Osteoblast (primary cell): ENCODE data around the gene RASIP1. TPM values are rescaled to one million over a fixed set of nuclear protein-coding genes. Genes with fewer than 3 reads are reported as not detected.

Experiments
- DNase-seq: peaks from one replicate; pipeline ENCODE4 v3.0.0; 2011; ENCODE audit warnings: low spot score, mixed read lengths; ENCODE audit not compliant: insufficient read length; ENCODE audit errors: missing footprints
- H2AFZ ChIP-seq: 2 replicates; pipeline ENCODE4 v1.6.0; 2011; ENCODE audit warnings: mild to moderate bottlenecking, low read length
- H3K27ac ChIP-seq: 2 replicates; pipeline ENCODE4 v1.5.1; 2011; ENCODE audit warnings: mild to moderate bottlenecking, low read depth, low read length, moderate library complexity
- H3K27me3 ChIP-seq: 2 replicates; pipeline ENCODE4 v1.6.0; 2012; ENCODE audit warnings: mild to moderate bottlenecking, control low read depth, inconsistent platforms, low read length, moderate library complexity; ENCODE audit not compliant: insufficient read depth
- H3K36me3 ChIP-seq: 2 replicates; pipeline ENCODE4 v1.5.1; 2011; ENCODE audit warnings: mild to moderate bottlenecking, low read length, control low read depth, moderate library complexity; ENCODE audit not compliant: insufficient read depth
- H3K4me1 ChIP-seq: 2 replicates; pipeline ENCODE4 v1.5.1; 2011; ENCODE audit warnings: mild to moderate bottlenecking, low read length, control low read depth, moderate library complexity; ENCODE audit not compliant: insufficient read depth
- H3K4me2 ChIP-seq: 2 replicates; pipeline ENCODE4 v1.6.0; 2011; ENCODE audit warnings: mild to moderate bottlenecking, low read length; ENCODE audit not compliant: insufficient read depth
- H3K4me3 ChIP-seq: fragments of 200-600 bp; sonication (generic); 3 replicates; pipeline ENCODE4 v1.5.1; 2012; ENCODE audit warnings: mild to moderate bottlenecking, low read length, inconsistent platforms; ENCODE audit not compliant: insufficient read depth
- H3K79me2 ChIP-seq: 2 replicates; pipeline ENCODE4 v1.6.0; 2012; ENCODE audit warnings: mild to moderate bottlenecking, low read length, control low read depth, inconsistent platforms; ENCODE audit not compliant: insufficient read depth
- H3K9me3 ChIP-seq: 2 replicates; pipeline ENCODE4 v1.5.1; 2011; ENCODE audit warnings: low read depth, low read length, control low read depth
- H4K20me1 ChIP-seq: 2 replicates; pipeline ENCODE4 v1.6.0; 2012; ENCODE audit warnings: mild to moderate bottlenecking, low read length, control low read depth; ENCODE audit not compliant: insufficient read depth
- CTCF ChIP-seq: IDR thresholded peaks from 2 replicates; pipeline ENCODE4 v1.5.1; 2011; ENCODE audit warnings: mild to moderate bottlenecking, low read depth, low read length, moderate library complexity; ENCODE audit errors: extremely low read depth
- total RNA-seq: library from RNA; depleted of rRNA; stranded (reverse); fragments of >200 nt; gene quantifications from 2 replicates; pipeline ENCODE4 v1.2.3, GENCODE V29; 2012

The RASIP1 gene
- total RNA-seq, 1 donor = 3.6 TPM

- Histone ChIP-seq H3K79me2 (no peaks in the 10 kb centered on the region), H3K4me3 (no peak overlapping the region), H2AFZ (no peak overlapping the region), H3K27ac (no peak overlapping the region), H3K9me3 (no peaks in the 10 kb centered on the region), H3K36me3 (no peaks in the 10 kb centered on the region), H3K4me1 (peaks cover 5% of the 10 kb centered on the region), H3K4me2 (no peak overlapping the region), H4K20me1 (no peaks in the 10 kb centered on the region), H3K27me3 (peaks cover 49% of the 10 kb centered on the region)
- peak; percentile 83 for DNase-seq
- no peak for TF ChIP-seq CTCF
Measured at GRCh38 chr19:48749571-48750198, 9.3 kb upstream of the RASIP1 start.

GRCh38 chr19:48746738-48747575 is 6.5 kb upstream of the RASIP1 start, which contains the start of gene IZUMO1:
IZUMO1 (minus strand) TSS chr19:48746909; CDS start chr19:48745859, 1,050 bp downstream.
- H3K36me3 ChIP-seq = no peaks in the 10 kb centered on the region
- peaks cover 5% of the 10 kb centered on the region for H3K4me1 ChIP-seq
- peak within 1 kb of the TSS; percentile 62 for H3K27ac ChIP-seq
- H3K79me2 ChIP-seq = no peaks in the 10 kb centered on the region
- H2AFZ ChIP-seq = peak within 1 kb of the TSS; percentile 90
- no peak for TF ChIP-seq CTCF
- no peaks in the 10 kb centered on the region for H3K9me3 ChIP-seq
- H3K4me3 ChIP-seq = peak within 1 kb of the TSS; percentile 73
- peaks cover 33% of the 10 kb centered on the region for H3K27me3 ChIP-seq
- peak within 1 kb of the TSS; percentile 84 for H3K4me2 ChIP-seq
- no peaks in the 10 kb centered on the region for H4K20me1 ChIP-seq
- DNase-seq = peak; percentile 99

- peak overlapping the region; percentile 90 for H2AFZ ChIP-seq
- no peak for TF ChIP-seq CTCF
- H3K9me3 ChIP-seq = no peaks in the 10 kb centered on the region
- no peaks in the 10 kb centered on the region for H4K20me1 ChIP-seq
- H3K4me1 ChIP-seq = peaks cover 5% of the 10 kb centered on the region
- H3K36me3 ChIP-seq = no peaks in the 10 kb centered on the region
- no peaks in the 10 kb centered on the region for H3K79me2 ChIP-seq
- no peak overlapping the region for H3K4me3 ChIP-seq
- H3K27me3 ChIP-seq = peaks cover 26% of the 10 kb centered on the region
- H3K4me2 ChIP-seq = peak overlapping the region; percentile 84
- no peak overlapping the region for H3K27ac ChIP-seq
- peak; percentile 34 for DNase-seq
Measured at GRCh38 chr19:48746110-48746509, 5.7 kb upstream of the RASIP1 start.
